H1 (cell line): ENCODE data around the gene BRPF1. TPM values are rescaled to one million over a fixed set of nuclear protein-coding genes. Genes with fewer than 3 reads are reported as not detected.

Source experiments
- CTCF ChIA-PET: fragments of 300-600 bp; sonication (Branson Sonifier 250); formaldehyde crosslinking; loops from one replicate; lab custom pipeline; 2021; ENCODE audit not compliant: partially characterized antibody; lab: Charles Lee
- POLR2A ChIA-PET: fragments of 300-600 bp; sonication (Branson Sonifier 250); formaldehyde crosslinking; loops from one replicate; lab custom pipeline; 2021; ENCODE audit warnings: inconsistent platforms; ENCODE audit not compliant: partially characterized antibody; lab: Charles Lee
- DNase-seq, 2 experiments: peaks; one replicate each; pipeline versions ENCODE4 v3.0.0 to v3.0.0-alpha.2; 2010 to 2022; ENCODE audit warnings: low spot score in 2 of 2, low read depth in 1 of 2, mixed read lengths in 1 of 2
- FAIRE-seq: peaks from 2 replicates; lab custom pipeline; 2011; peaks lifted over from hg19 to GRCh38; lab: Jason Lieb, UNC
- H2AFZ ChIP-seq: 2 replicates; pipeline ENCODE4 v1.8.1; 2012; ENCODE audit warnings: low read length, inconsistent platforms
- H2AK5ac ChIP-seq: 2 replicates; pipeline ENCODE4 v1.6.1; 2013; ENCODE audit warnings: low read depth, low read length
- H2BK120ac ChIP-seq: replicated peaks from 2 replicates; pipeline ENCODE3; 2013; ENCODE audit warnings: low read depth, low read length, inconsistent platforms
- H2BK12ac ChIP-seq: 2 replicates; pipeline ENCODE4 v1.6.1; 2013; ENCODE audit warnings: low read depth, low read length
- H2BK15ac ChIP-seq: 2 replicates; pipeline ENCODE4 v1.6.1; 2013; ENCODE audit warnings: low read length
- H2BK20ac ChIP-seq: 2 replicates; pipeline ENCODE4 v1.6.1; 2013; ENCODE audit warnings: low read length
- H2BK5ac ChIP-seq: 2 replicates; pipeline ENCODE4 v1.6.1; 2013; ENCODE audit warnings: low read depth, low read length
- H3K14ac ChIP-seq: 2 replicates; pipeline ENCODE4 v1.6.1; 2013; ENCODE audit warnings: inconsistent platforms; ENCODE audit not compliant: insufficient read length
- H3K18ac ChIP-seq: 2 replicates; pipeline ENCODE4 v1.6.1; 2013; ENCODE audit warnings: low read length; ENCODE audit errors: extremely low read depth
- H3K23ac ChIP-seq: 2 replicates; pipeline ENCODE4 v1.6.1; 2013; ENCODE audit warnings: inconsistent platforms; ENCODE audit not compliant: insufficient read length
- H3K23me2 ChIP-seq: 2 replicates; pipeline ENCODE4 v1.6.1; 2013; ENCODE audit warnings: low read depth, low read length
- H3K27ac ChIP-seq: 2 replicates; pipeline ENCODE4 v1.6.1; 2011; ENCODE audit warnings: low read depth, low read length, inconsistent platforms
- H3K27me3 ChIP-seq, 4 experiments: replicated peaks in 1 of 4; 1 replicate in 1 of 4; 2 replicates in 3 of 4; pipeline versions ENCODE4 v1.6.1 to v1.8.1; 2011 to 2013; ENCODE audit warnings: low read length in 3 of 4, mild to moderate bottlenecking in 3 of 4, inconsistent platforms in 2 of 4, mixed read lengths in 2 of 4, moderate library complexity in 1 of 4; ENCODE audit not compliant: control insufficient read depth in 3 of 4, insufficient read depth in 3 of 4; ENCODE audit errors: extremely low read depth in 1 of 4
- H3K36me3 ChIP-seq, 4 experiments: 2 replicates each; pipeline versions ENCODE4 v1.6.1 to v1.8.1; 2011 to 2013; ENCODE audit warnings: mild to moderate bottlenecking in 4 of 4, low read length in 3 of 4, moderate library complexity in 2 of 4, control low read depth in 1 of 4, inconsistent platforms in 1 of 4; ENCODE audit not compliant: insufficient read depth in 4 of 4, control insufficient read depth in 2 of 4
- H3K4ac ChIP-seq: replicated peaks from 2 replicates; pipeline ENCODE3; 2013; ENCODE audit warnings: low read length, low read depth, mixed read lengths, inconsistent platforms; ENCODE audit not compliant: insufficient read length
- H3K4me1 ChIP-seq, 4 experiments: replicated peaks in 1 of 4; 1 replicate in 1 of 4; 2 replicates in 3 of 4; pipeline versions ENCODE4 v1.6.1 to v1.8.1; 2011 to 2013; ENCODE audit warnings: low read length in 3 of 4, inconsistent platforms in 2 of 4, mixed read lengths in 1 of 4; ENCODE audit not compliant: insufficient read depth in 4 of 4, control insufficient read depth in 3 of 4
- H3K4me2 ChIP-seq, 2 experiments: 2 replicates each; pipeline versions ENCODE4 v1.6.1 to v1.8.1; 2011 to 2013; ENCODE audit warnings: low read depth in 2 of 2, low read length in 2 of 2, control low read depth in 1 of 2, inconsistent platforms in 1 of 2, mild to moderate bottlenecking in 1 of 2; ENCODE audit not compliant: insufficient read depth in 1 of 2
- H3K4me3 ChIP-seq, 4 experiments: fragments of 200-600, 300-600 bp in 1 of 4; sonication (generic), shearing (Covaris generic), sonication (Bioruptor Twin) in 1 of 4; 2 replicates each; pipeline versions ENCODE4 v1.5.1 to v1.8.1; 2011 to 2016; ENCODE audit warnings: low read length in 4 of 4, low read depth in 3 of 4, control low read depth in 2 of 4, inconsistent platforms in 2 of 4, mild to moderate bottlenecking in 2 of 4, mixed read lengths in 1 of 4, moderate library complexity in 1 of 4; ENCODE audit not compliant: insufficient read depth in 2 of 4; ENCODE audit errors: extremely low read depth in 1 of 4
- H3K56ac ChIP-seq: replicated peaks from 2 replicates; pipeline ENCODE3; 2013; ENCODE audit warnings: low read depth, mild to moderate bottlenecking, mixed read lengths, low read length, inconsistent platforms; ENCODE audit not compliant: insufficient read length
- H3K79me1 ChIP-seq: 2 replicates; pipeline ENCODE4 v1.6.1; 2013; ENCODE audit warnings: low read depth, low read length, control low read depth
- H3K79me2 ChIP-seq, 2 experiments: 2 replicates each; pipeline versions ENCODE4 v1.6.1 to v1.8.1; 2012 to 2013; ENCODE audit warnings: low read length in 2 of 2, mild to moderate bottlenecking in 2 of 2, inconsistent platforms in 1 of 2; ENCODE audit not compliant: insufficient read depth in 2 of 2, control insufficient read depth in 1 of 2
- H3K9ac ChIP-seq, 4 experiments: replicated peaks in 1 of 4; 1 replicate in 1 of 4; 2 replicates in 3 of 4; pipeline versions ENCODE4 v1.6.1 to v1.8.1; 2011 to 2013; ENCODE audit warnings: low read depth in 3 of 4, low read length in 3 of 4, control low read depth in 2 of 4, mild to moderate bottlenecking in 2 of 4, moderate library complexity in 2 of 4, inconsistent platforms in 1 of 4; ENCODE audit errors: extremely low read depth in 1 of 4
- H3K9me3 ChIP-seq, 2 experiments: 2 replicates each; pipeline versions ENCODE4 v1.6.1 to v1.8.1; 2012 to 2013; ENCODE audit warnings: mild to moderate bottlenecking in 2 of 2, moderate library complexity in 2 of 2, control low read depth in 1 of 2, inconsistent platforms in 1 of 2, low read depth in 1 of 2, low read length in 1 of 2, mixed read lengths in 1 of 2; ENCODE audit not compliant: insufficient read depth in 2 of 2
- H4K20me1 ChIP-seq, 2 experiments: replicated peaks in 1 of 2; 2 replicates each; pipeline versions ENCODE3 to v1.8.1; 2011 to 2013; ENCODE audit warnings: inconsistent platforms in 2 of 2, low read length in 2 of 2, mild to moderate bottlenecking in 1 of 2; ENCODE audit not compliant: insufficient read depth in 2 of 2, control insufficient read depth in 1 of 2
- H4K5ac ChIP-seq: 2 replicates; pipeline ENCODE4 v1.6.1; 2013; ENCODE audit warnings: low read length, low read depth, mixed read lengths, inconsistent platforms; ENCODE audit not compliant: insufficient read length
- H4K8ac ChIP-seq: 2 replicates; pipeline ENCODE4 v1.8.0; 2013; ENCODE audit warnings: mild to moderate bottlenecking, moderate library complexity, low read length, inconsistent platforms; ENCODE audit not compliant: insufficient read depth; ENCODE audit errors: extremely low read depth
- H4K91ac ChIP-seq: replicated peaks from 2 replicates; pipeline ENCODE3; 2013; ENCODE audit warnings: low read length, mixed read lengths, inconsistent platforms; ENCODE audit not compliant: insufficient read length
- ASH2L ChIP-seq: fragments of 200-600, 300-600 bp; sonication (generic); IDR thresholded peaks from one replicate; pipeline ENCODE4 v1.7.1; 2017; ENCODE audit warnings: low read length
- CREB1 ChIP-seq: IDR thresholded peaks from 2 replicates; pipeline ENCODE4 v1.6.1; 2012; ENCODE audit warnings: inconsistent platforms
- FOSL1 ChIP-seq: IDR thresholded peaks from 2 replicates; pipeline ENCODE4 v1.6.1; 2011; ENCODE audit warnings: mild to moderate bottlenecking, low read depth, low read length, moderate library complexity; ENCODE audit not compliant: insufficient read depth
- NANOG ChIP-seq: IDR thresholded peaks from 2 replicates; pipeline ENCODE4 v1.6.1; 2011; ENCODE audit warnings: low read length, low read depth, mild to moderate bottlenecking, inconsistent platforms; ENCODE audit not compliant: insufficient read depth, poor library complexity, severe bottlenecking
- POLR2AphosphoS5 ChIP-seq: IDR thresholded peaks from 2 replicates; pipeline ENCODE4 v1.6.1; 2011; ENCODE audit warnings: low read depth, low read length
- RAD21 ChIP-seq, 2 experiments: IDR thresholded peaks in 1 of 2; conservative IDR thresholded peaks in 1 of 2; 2 replicates each; pipeline ENCODE4 v1.6.1; 2011; ENCODE audit warnings: low read depth in 2 of 2, low read length in 2 of 2, improper control_type of control experiment in 1 of 2, inconsistent platforms in 1 of 2, mild to moderate bottlenecking in 1 of 2, moderate library complexity in 1 of 2
- RXRA ChIP-seq: IDR thresholded peaks from 2 replicates; pipeline ENCODE4 v1.6.1; 2011; ENCODE audit warnings: low read depth, mild to moderate bottlenecking, low read length, moderate library complexity; ENCODE audit not compliant: insufficient read depth
- SIX5 ChIP-seq: IDR thresholded peaks from 2 replicates; pipeline ENCODE4 v1.6.1; 2011; ENCODE audit warnings: mild to moderate bottlenecking, low read depth, low read length
- TEAD4 ChIP-seq: IDR thresholded peaks from 2 replicates; pipeline ENCODE4 v1.6.1; 2012; ENCODE audit warnings: low read depth, low read length, inconsistent platforms, mixed read lengths
- WGBS, 2 experiments: shearing (Covaris generic) in 1 of 2; methylation state at CpG; one replicate each; pipeline versions ENCODE4 v1.1.6 to v1.1.7; 2013 to 2015; ENCODE audit warnings: low lambda C conversion rate in 2 of 2, mixed read lengths in 2 of 2, inconsistent platforms in 1 of 2, low coverage in 1 of 2, missing lambda C conversion rate in 1 of 2; ENCODE audit not compliant: insufficient replicate concordance in 2 of 2, insufficient coverage in 1 of 2, insufficient read length in 1 of 2; ENCODE audit errors: extremely low coverage in 1 of 2, missing lambda C conversion rate in 1 of 2; 5-methylcytosine and 5-hydroxymethylcytosine counted together
- polyA plus RNA-seq, 7 experiments: library from polyadenylated mRNA; depleted of rRNA in 3 of 7; stranded (reverse) in 5 of 7; unstranded in 2 of 7; fragments of >200 nt in 5 of 7; fragments of 200-250 nt in 2 of 7; gene quantifications; 1 replicate in 5 of 7; 2 replicates in 1 of 7; 4 replicates in 1 of 7; pipeline versions ENCODE4 v1.2.1 to v1.2.3, GENCODE V29; 2011 to 2013; ENCODE audit warnings: missing spikeins in 2 of 7, mixed read lengths in 2 of 7
- total RNA-seq: library from RNA; stranded (reverse); fragmentation: NEBNext Ultra II Directional; extraction: Animal tissue kit (Norgen Biotek cat#: 25700); gene quantifications from 2 replicates; pipeline ENCODE4 v1.2.1, GENCODE V29; 2021
- TF ChIP-seq, protein P1 (sequence below): IDR thresholded peaks from 2 replicates; pipeline ENCODE4 v1.6.1; 2011; ENCODE audit warnings: low read depth, mild to moderate bottlenecking, low read length; ENCODE audit not compliant: insufficient read depth

Gene BRPF1
- total and polyA plus RNA-seq, 2 of the 8 experiments (the other 6 are each of a cell fraction or from before 2014, with no cell fraction given): 11.3 to 21.7 TPM

DNA sequence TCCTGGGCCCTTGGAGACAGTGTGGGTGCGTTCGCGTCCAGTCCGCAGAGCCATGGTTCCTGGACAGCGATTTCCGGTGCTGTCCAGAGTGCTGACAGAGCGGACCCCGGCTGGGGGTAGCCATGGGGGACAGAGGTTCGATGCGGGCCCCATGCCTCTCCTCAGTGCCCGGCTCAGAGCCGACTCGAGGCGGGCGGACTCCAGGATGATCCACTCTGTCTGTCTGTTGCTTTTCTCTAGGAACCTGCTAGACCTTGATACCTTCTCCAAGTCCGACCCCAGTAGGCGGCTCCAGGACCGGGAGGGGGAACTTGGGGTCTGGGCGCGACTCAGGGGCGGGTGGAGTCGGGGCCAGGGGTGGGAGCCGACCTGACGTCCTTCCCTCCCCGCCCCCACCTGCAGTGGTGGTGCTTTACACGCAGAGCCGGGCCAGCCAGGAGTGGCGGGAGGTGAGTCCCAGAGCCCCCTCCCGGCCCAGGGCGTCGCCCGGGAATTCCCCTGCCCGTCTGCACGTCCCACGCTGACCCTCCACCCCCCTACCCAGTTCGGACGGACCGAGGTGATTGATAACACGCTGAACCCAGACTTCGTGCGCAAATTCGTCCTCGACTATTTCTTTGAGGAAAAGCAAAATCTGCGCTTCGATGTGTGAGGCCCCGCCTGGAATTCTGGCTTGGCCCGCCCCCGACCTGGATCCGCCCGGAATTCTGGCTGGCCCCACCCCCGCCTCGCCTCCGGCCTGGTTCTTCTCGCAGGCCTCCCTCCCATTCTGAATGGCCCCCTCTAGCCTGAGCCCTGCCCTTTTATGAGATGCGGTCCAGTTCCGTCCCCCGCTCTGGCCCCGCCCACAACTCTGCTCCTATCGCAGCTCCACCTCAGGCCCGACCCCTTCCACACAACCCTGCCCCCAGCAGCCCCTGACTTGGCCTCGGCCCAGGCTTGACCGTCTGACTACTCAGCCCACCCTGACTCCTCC is 26.9 kb upstream of the BRPF1 start:
- Histone ChIP-seq H2AK5ac (no peak overlapping the region), H3K9me3 (no peaks in the 10 kb centered on the region), H3K14ac (no peak overlapping the region), H3K4me1 (peaks cover 0 to 9% (median 5%) of the 10 kb centered on the region in 4 experiments; a peak in 5 of 7 replicates), H2BK5ac (no peak overlapping the region), H3K79me1 (no peaks in the 10 kb centered on the region), H2BK20ac (no peak overlapping the region), H3K4me3 (peak overlapping the region; percentile 55 to 66 (median 60); a peak in 7 of 8 replicates), H2BK12ac (no peak overlapping the region), H3K23me2 (peaks cover 15% of the 10 kb centered on the region; the same call in 1 of the 2 replicates), H3K23ac (no peak overlapping the region), H4K91ac (peak overlapping the region; percentile 52), H3K27me3 (peaks cover 0 to 23% (median 11%) of the 10 kb centered on the region in 4 experiments; a peak in 5 of 7 replicates), H3K4ac (no peak overlapping the region), H4K5ac (no peak overlapping the region), H3K4me2 (peak overlapping the region; percentile 90 to 98), H4K20me1 (peaks cover 0 to 6% of the 10 kb centered on the region in 2 experiments), H3K9ac (peak overlapping the region in 1 of 4 experiments; percentile 41; a peak in 1 of 7 replicates), H3K27ac (no peak overlapping the region), H4K8ac (peak overlapping the region; percentile 82; the same call in 1 of the 2 replicates), H2BK120ac (no peak overlapping the region), H3K56ac (no peak overlapping the region), H2BK15ac (no peak overlapping the region), H3K36me3 (no peaks in the 10 kb centered on the region; a peak in 2 of 8 replicates), H3K79me2 (no peaks in the 10 kb centered on the region), H3K18ac (no peak overlapping the region), H2AFZ (no peak overlapping the region)
- ChIA-PET CTCF (interaction anchor here (1.7 to 7.7 kb wide), 2 partner anchors 22 kb away, joined by 9 to 43 read pairs; no protein-coding TSS in a partner anchor), POLR2A (interaction anchor here (0.6 to 1.7 kb wide), 7 partner anchors 11 to 234 kb away, joined by 3 to 7 read pairs (median 4); partner anchors contain the start of gene OGG1)
- peak; percentile 69 for FAIRE-seq
- WGBS, 2 experiments: 5% methylated on average over 32 of the region's 62 CpGs; no CpG with 5 or more reads in 1 of the 2 experiments
- DNase-seq: peak; percentile 90 to 96
- TF ChIP-seq FOSL1 (no peak), NANOG (no peak), ASH2L (peak; percentile 51), RXRA (no peak), TEAD4 (peak; percentile 75), CREB1 (peak; percentile 50; the same call in 1 of the 2 replicates), SIX5 (no peak), POLR2AphosphoS5 (no peak), RAD21 (IDR thresholded peaks at IDR 0.05 in 1 of 2, conservative IDR thresholded peaks at IDR 0.05 in 1 of 2; ENCODE audit: low read depth in 2 of 2, low read length in 2 of 2) (no peak)
- TF ChIP-seq, protein P1, sequence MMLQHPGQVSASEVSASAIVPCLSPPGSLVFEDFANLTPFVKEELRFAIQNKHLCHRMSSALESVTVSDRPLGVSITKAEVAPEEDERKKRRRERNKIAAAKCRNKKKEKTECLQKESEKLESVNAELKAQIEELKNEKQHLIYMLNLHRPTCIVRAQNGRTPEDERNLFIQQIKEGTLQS: no peak
